M059J (cell line): ENCODE data around the gene SDK1. TPM values are rescaled to one million over a fixed set of nuclear protein-coding genes. Genes with fewer than 3 reads are reported as not detected.
"Not testable (repeated sequence)": the region's sequence is repeated elsewhere in the genome, so short reads cannot be mapped to it uniquely, and the experiment has no call there.

Source experiments
- DNase-seq: peaks from one replicate; pipeline ENCODE4 v3.0.0-alpha.2; 2012; ENCODE audit warnings: low read depth
- total RNA-seq: library from RNA; depleted of rRNA; stranded (reverse); fragments of >200 nt; shearing (Covaris generic); gene quantifications from 2 replicates; pipeline ENCODE4 v1.2.3, GENCODE V29; 2014

The SDK1 gene
- total RNA-seq, 1 experiment from 2014 or later, result under 0.01 TPM

GRCh38 chr7:3655635-3656034 lies 354.6 kb downstream of the SDK1 start:
- DNase-seq, result no peak

GRCh38 chr7:3657206-3657605 lies 356.2 kb downstream of the SDK1 start:
- DNase-seq, result no peak

GRCh38 chr7:3668743-3669142 lies 367.7 kb downstream of the SDK1 start:
- DNase-seq, result no peak

GRCh38 chr7:3670898-3671297 lies 369.8 kb downstream of the SDK1 start:
- no peak for DNase-seq

GRCh38 chr7:3673524-3673923 lies 372.5 kb downstream of the SDK1 start:
- peak; percentile 18 for DNase-seq

- DNase-seq, result no peak
Observed at GRCh38 chr7:3678314-3678810, 377.3 kb downstream of the SDK1 start.

- DNase-seq, result no peak
Observed at GRCh38 chr7:3682028-3682710, 381.1 kb downstream of the SDK1 start.

GRCh38 chr7:3683546-3684539 lies 382.8 kb downstream of the SDK1 start:
- no peak for DNase-seq

- no peak for DNase-seq
Observed at GRCh38 chr7:3688071-3688470, 387.0 kb downstream of the SDK1 start.

GRCh38 chr7:3688842-3689241 lies 387.8 kb downstream of the SDK1 start:
- no peak for DNase-seq

- DNase-seq, result no peak
Observed at GRCh38 chr7:3691478-3692158, 390.6 kb downstream of the SDK1 start.

GRCh38 chr7:3695602-3696001 lies 394.6 kb downstream of the SDK1 start:
- peak; percentile 3 for DNase-seq

GRCh38 chr7:3696113-3696512 lies 395.1 kb downstream of the SDK1 start:
- DNase-seq, result no peak

- no peak for DNase-seq
Observed at GRCh38 chr7:3697472-3697871, 396.4 kb downstream of the SDK1 start.

GRCh38 chr7:3705258-3705657 lies 404.2 kb downstream of the SDK1 start:
- no peak for DNase-seq

- DNase-seq, result not testable (repeated sequence)
Observed at GRCh38 chr7:3706091-3706490, 405.0 kb downstream of the SDK1 start.

GRCh38 chr7:3710122-3710521 lies 409.1 kb downstream of the SDK1 start:
- no peak for DNase-seq

GRCh38 chr7:3710531-3710930 lies 409.5 kb downstream of the SDK1 start:
- DNase-seq, result no peak

- DNase-seq, result no peak
Observed at GRCh38 chr7:3712841-3713240, 411.8 kb downstream of the SDK1 start.

- DNase-seq, result no peak
Observed at GRCh38 chr7:3721422-3721821, 420.4 kb downstream of the SDK1 start.

GRCh38 chr7:3722396-3722922 lies 421.4 kb downstream of the SDK1 start:
- no peak for DNase-seq
